IMR-90 (cell line): Measurements from ENCODE around the gene GHDC. TPM values are rescaled to one million over a fixed set of nuclear protein-coding genes. Genes with fewer than 3 reads are reported as not detected.
A peak's percentile ranks its signal among the peaks of the same experiment; 100 is the strongest.

Source experiments
- ATAC-seq: fragments of 200-7000 bp; cut with Tn5 transposase; 2 replicates; pipeline ENCODE4 v1.9.1; 2020; ENCODE audit warnings: low read depth, mild to moderate bottlenecking, moderate library complexity
- BruUV-seq: library from RNA; stranded (reverse); fragments of 400-500 nt; replicated peaks from 2 replicates; lab custom pipeline; 2021; lab: Mats Ljungman, UMichigan
- CTCF ChIA-PET: fragments of 300-600 bp; formaldehyde crosslinking; extraction: SDS; loops from one replicate; lab custom pipeline; 2021; ENCODE audit warnings: antibody characterized with exemption; lab: Yijun Ruan, JAX
- POLR2A ChIA-PET: fragments of 300-600 bp; sonication (Branson Sonifier 250); formaldehyde crosslinking; loops from one replicate; lab custom pipeline; 2022; ENCODE audit warnings: antibody characterized with exemption; ENCODE audit not compliant: unreplicated experiment; lab: Charles Lee
- DNase-seq: peaks from one replicate; pipeline ENCODE4 v3.0.0; 2013
- H2AFZ ChIP-seq: replicated peaks from 2 replicates; pipeline ENCODE3; 2013; ENCODE audit warnings: low read length, mild to moderate bottlenecking; ENCODE audit not compliant: poor library complexity
- H2AK5ac ChIP-seq: 2 replicates; pipeline ENCODE4 v1.6.1; 2013; ENCODE audit warnings: low read depth, low read length, inconsistent platforms
- H2AK9ac ChIP-seq: replicated peaks from 2 replicates; pipeline ENCODE3; 2013; ENCODE audit warnings: mild to moderate bottlenecking, low read depth, low read length, moderate library complexity; ENCODE audit not compliant: poor library complexity
- H2BK120ac ChIP-seq: 2 replicates; pipeline ENCODE4 v1.6.1; 2013; ENCODE audit warnings: low read depth, low read length, inconsistent platforms
- H2BK15ac ChIP-seq: 3 replicates; pipeline ENCODE4 v1.6.1; 2013; ENCODE audit warnings: low read depth, low read length, inconsistent platforms
- H2BK20ac ChIP-seq: 2 replicates; pipeline ENCODE4 v1.6.1; 2013; ENCODE audit warnings: low read depth, mild to moderate bottlenecking, inconsistent platforms, low read length, moderate library complexity
- H2BK5ac ChIP-seq: 2 replicates; pipeline ENCODE4 v1.6.1; 2013; ENCODE audit warnings: mild to moderate bottlenecking, low read depth, low read length, inconsistent platforms; ENCODE audit not compliant: poor library complexity, severe bottlenecking
- H3K14ac ChIP-seq: replicated peaks from 2 replicates; pipeline ENCODE4 v1.6.1; 2013; ENCODE audit warnings: low read depth, low read length, inconsistent platforms
- H3K18ac ChIP-seq: 2 replicates; pipeline ENCODE4 v1.6.1; 2013; ENCODE audit warnings: low read depth, low read length, control low read depth
- H3K23ac ChIP-seq: 2 replicates; pipeline ENCODE4 v1.6.1; 2013; ENCODE audit warnings: low read depth, low read length, inconsistent platforms
- H3K27ac ChIP-seq: 2 replicates; pipeline ENCODE4 v1.5.1; 2013; ENCODE audit warnings: mild to moderate bottlenecking, control low read depth, low read length; ENCODE audit not compliant: insufficient read depth
- H3K27me3 ChIP-seq: 2 replicates; pipeline ENCODE4 v1.6.1; 2013; ENCODE audit warnings: low read length; ENCODE audit not compliant: control insufficient read depth, insufficient read depth
- H3K36me3 ChIP-seq: 2 replicates; pipeline ENCODE4 v1.6.1; 2013; ENCODE audit warnings: low read length, mixed read lengths; ENCODE audit not compliant: control insufficient read depth, insufficient read depth
- H3K4ac ChIP-seq: 2 replicates; pipeline ENCODE4 v1.6.1; 2013; ENCODE audit warnings: low read depth, low read length, inconsistent platforms
- H3K4me1 ChIP-seq: 2 replicates; pipeline ENCODE4 v1.6.1; 2013; ENCODE audit warnings: low read length, mixed read lengths; ENCODE audit not compliant: control insufficient read depth, insufficient read depth
- H3K4me2 ChIP-seq: 2 replicates; pipeline ENCODE4 v1.6.1; 2013; ENCODE audit warnings: low read depth, mild to moderate bottlenecking, control low read depth, low read length, moderate library complexity
- H3K4me3 ChIP-seq: 2 replicates; pipeline ENCODE4 v1.5.1; 2013; ENCODE audit warnings: low read depth, mild to moderate bottlenecking, control low read depth, low read length, moderate library complexity; ENCODE audit not compliant: insufficient read depth
- H3K56ac ChIP-seq: 2 replicates; pipeline ENCODE4 v1.6.1; 2013; ENCODE audit warnings: low read length, inconsistent platforms; ENCODE audit not compliant: insufficient read depth; ENCODE audit errors: extremely low read depth
- H3K79me1 ChIP-seq, 2 experiments: 2 replicates each; pipeline ENCODE4 v1.6.1; 2013; ENCODE audit warnings: low read length in 2 of 2, inconsistent platforms in 1 of 2, low read depth in 1 of 2
- H3K9ac ChIP-seq: 2 replicates; pipeline ENCODE4 v1.6.1; 2013; ENCODE audit warnings: low read depth, low read length, control low read depth
- H3K9me1 ChIP-seq: 2 replicates; pipeline ENCODE4 v1.6.1; 2013; ENCODE audit warnings: low read length, inconsistent platforms; ENCODE audit not compliant: insufficient read depth
- H3K9me3 ChIP-seq: 2 replicates; pipeline ENCODE4 v1.6.1; 2013; ENCODE audit warnings: low read length; ENCODE audit not compliant: control insufficient read depth, insufficient read depth
- H4K20me1 ChIP-seq: 2 replicates; pipeline ENCODE4 v1.6.1; 2013; ENCODE audit warnings: low read length, inconsistent platforms; ENCODE audit not compliant: insufficient read depth
- H4K5ac ChIP-seq: 2 replicates; pipeline ENCODE4 v1.6.1; 2013; ENCODE audit warnings: mild to moderate bottlenecking, low read depth, low read length, control low read depth
- H4K8ac ChIP-seq, 2 experiments: 2 replicates each; pipeline ENCODE4 v1.6.1; 2013; ENCODE audit warnings: low read depth in 2 of 2, low read length in 2 of 2, control low read depth in 1 of 2, inconsistent platforms in 1 of 2
- H4K91ac ChIP-seq: 2 replicates; pipeline ENCODE4 v1.6.1; 2013; ENCODE audit warnings: low read depth, low read length, inconsistent platforms; ENCODE audit not compliant: insufficient read depth
- ELK1 ChIP-seq: fragments of 150-350 bp; IDR thresholded peaks from 2 replicates; pipeline ENCODE4 v1.6.1; 2016; ENCODE audit warnings: low read depth, mild to moderate bottlenecking, low read length, moderate library complexity, borderline replicate concordance
- MAFK ChIP-seq: IDR thresholded peaks from 2 replicates; pipeline ENCODE4 v1.6.1; 2012; ENCODE audit warnings: low read depth, low read length, improper control_type of control experiment
- WGBS, 2 experiments: methylation state at CpG; one replicate each; pipeline versions ENCODE4 v1.1.5 to v1.1.7; 2013; ENCODE audit warnings: missing lambda C conversion rate in 2 of 2; ENCODE audit not compliant: insufficient read length in 1 of 2; ENCODE audit errors: extremely low coverage in 2 of 2; 5-methylcytosine and 5-hydroxymethylcytosine counted together
- dilution Hi-C: fragments of 300-500 bp; cut with HindIII; formaldehyde crosslinking; loops from one replicate; pipeline ENCODE4 v1.14.3; 2018; ENCODE audit warnings: low sequenced_read_pairs; ENCODE audit not compliant: unreplicated experiment
- in situ Hi-C: fragments of 300-500 bp; cut with MboI; formaldehyde crosslinking; loops from 3 replicates; pipeline ENCODE4 v1.14.3; 2019; ENCODE audit warnings: low sequenced_read_pairs, inconsistent platforms, mixed read lengths
- intact Hi-C: fragments of 100-400 bp; cut with micrococcal nuclease; formaldehyde crosslinking; loops from 2 replicates; pipeline ENCODE4 v1.10.0; 2022
- polyA plus RNA-seq, 3 experiments: library from polyadenylated mRNA; depleted of rRNA; stranded (reverse); fragments of >200 nt; gene quantifications; 2 replicates each; pipeline ENCODE4 v1.2.3, GENCODE V29; 2012; ENCODE audit warnings: low replicate concordance in 1 of 3
- total RNA-seq: library from RNA; depleted of rRNA; stranded (reverse); fragments of >200 nt; gene quantifications from 2 replicates; pipeline ENCODE4 v1.2.3, GENCODE V29; 2012

Gene GHDC
- total and polyA plus RNA-seq, 2 of the 4 experiments (the other 2 are of a cell fraction) = 5.2 to 8.1 TPM

DNA sequence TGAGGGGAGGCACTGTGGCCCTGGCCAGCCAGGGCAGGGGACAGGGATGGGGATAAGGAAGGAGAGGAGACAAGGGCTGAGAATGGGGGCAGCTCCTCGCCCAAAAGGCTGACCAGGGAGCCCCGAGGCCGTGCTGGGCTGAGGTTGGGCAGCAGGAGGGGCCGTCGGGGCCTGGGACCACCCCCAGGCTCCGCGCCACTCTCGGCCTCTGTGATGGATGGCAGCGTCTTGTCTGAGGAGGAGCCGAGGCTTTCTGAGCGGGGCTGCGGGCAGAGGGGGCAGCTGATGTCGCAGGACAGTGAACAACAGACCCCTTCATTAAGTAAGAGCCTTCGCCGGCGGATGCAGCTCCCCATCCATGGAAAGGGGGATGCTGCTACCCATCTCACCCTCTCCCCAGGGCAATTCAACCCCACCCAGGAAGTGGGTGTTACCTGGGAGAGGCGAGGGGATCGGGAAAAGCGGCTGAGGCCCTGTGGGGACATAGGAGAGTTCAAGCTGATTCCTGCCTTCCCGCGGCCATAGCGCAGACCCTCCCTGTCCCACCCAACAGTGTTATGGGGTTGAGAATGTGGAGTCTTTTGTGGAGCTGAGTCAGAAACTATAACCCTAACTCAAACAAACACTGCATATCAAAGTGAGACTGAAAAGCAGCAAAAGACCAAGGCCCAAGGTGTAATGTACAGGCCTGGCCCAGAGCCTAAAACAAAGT is 30.4 kb downstream of the GHDC start:
- DNase-seq (no peak), ATAC-seq (no peak)
- Histone ChIP-seq H4K5ac (no peak overlapping the region), H4K91ac (no peak overlapping the region), H2AK5ac (no peak overlapping the region), H3K14ac (no peak overlapping the region), H3K27ac (no peak overlapping the region), H3K36me3 (no peaks in the 10 kb centered on the region), H3K27me3 (peaks cover 10% of the 10 kb centered on the region; the same call in 1 of the 2 replicates), H3K56ac (no peak overlapping the region), H3K4me2 (no peak overlapping the region), H2BK5ac (no peak overlapping the region), H3K9ac (no peak overlapping the region), H3K9me3 (no peaks in the 10 kb centered on the region), H3K18ac (no peak overlapping the region), H3K4ac (no peak overlapping the region; the same call in 1 of the 2 replicates), H3K79me1 (no peaks in the 10 kb centered on the region), H3K9me1 (0 out of 2 replicates have a peak, but pooled peaks cover 3% of the 10 kb centered on the region), H2BK120ac (no peak overlapping the region), H4K20me1 (no peaks in the 10 kb centered on the region), H2AFZ (peak overlapping the region; percentile 68), H4K8ac (no peak overlapping the region), H3K4me1 (no peaks in the 10 kb centered on the region; the same call in 1 of the 2 replicates), H3K4me3 (no peak overlapping the region), H2BK20ac (no peak overlapping the region), H2BK15ac (no peak overlapping the region), H2AK9ac (no peak overlapping the region), H3K23ac (no peak overlapping the region)
- TF ChIP-seq MAFK = no peak
- TF ChIP-seq ELK1 = no peak
- POLR2A ChIA-PET = no interaction called here
- in situ Hi-C loops (no loop called here), dilution Hi-C loops (no loop called here), intact Hi-C loops (no loop called here)
- CTCF ChIA-PET = no interaction called here
- no CpG with 5 or more reads among the region's 22 CpGs for WGBS, 2 experiments
- BruUV-seq = no TSS peak
